Measurements from ENCODE around the gene SNX30.

DNA sequence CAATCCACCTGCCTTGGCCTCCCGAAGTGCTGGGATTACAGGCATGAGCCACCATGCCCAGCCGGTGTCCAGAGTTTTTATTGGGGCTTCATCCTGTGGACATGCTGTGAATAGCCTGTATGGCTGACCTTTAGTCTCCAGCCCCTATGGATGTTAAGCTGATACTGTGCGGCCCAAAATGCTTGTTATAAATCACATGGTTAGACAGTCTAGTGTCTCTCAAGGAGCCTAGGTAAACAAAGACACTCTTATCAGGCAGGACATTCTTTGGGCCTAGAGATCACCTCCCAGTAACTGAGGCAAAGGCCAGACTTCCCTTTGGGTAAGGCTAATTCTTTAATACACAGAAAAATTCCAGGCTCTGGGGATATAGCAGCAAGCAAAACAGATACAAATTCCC lies 162.1 kb downstream of the SNX30 start:
- no peak for TF ChIP-seq EZH2 (IDR thresholded peaks at IDR 0.05; ENCODE audit: low read depth)
- TF ChIP-seq, protein P1, sequence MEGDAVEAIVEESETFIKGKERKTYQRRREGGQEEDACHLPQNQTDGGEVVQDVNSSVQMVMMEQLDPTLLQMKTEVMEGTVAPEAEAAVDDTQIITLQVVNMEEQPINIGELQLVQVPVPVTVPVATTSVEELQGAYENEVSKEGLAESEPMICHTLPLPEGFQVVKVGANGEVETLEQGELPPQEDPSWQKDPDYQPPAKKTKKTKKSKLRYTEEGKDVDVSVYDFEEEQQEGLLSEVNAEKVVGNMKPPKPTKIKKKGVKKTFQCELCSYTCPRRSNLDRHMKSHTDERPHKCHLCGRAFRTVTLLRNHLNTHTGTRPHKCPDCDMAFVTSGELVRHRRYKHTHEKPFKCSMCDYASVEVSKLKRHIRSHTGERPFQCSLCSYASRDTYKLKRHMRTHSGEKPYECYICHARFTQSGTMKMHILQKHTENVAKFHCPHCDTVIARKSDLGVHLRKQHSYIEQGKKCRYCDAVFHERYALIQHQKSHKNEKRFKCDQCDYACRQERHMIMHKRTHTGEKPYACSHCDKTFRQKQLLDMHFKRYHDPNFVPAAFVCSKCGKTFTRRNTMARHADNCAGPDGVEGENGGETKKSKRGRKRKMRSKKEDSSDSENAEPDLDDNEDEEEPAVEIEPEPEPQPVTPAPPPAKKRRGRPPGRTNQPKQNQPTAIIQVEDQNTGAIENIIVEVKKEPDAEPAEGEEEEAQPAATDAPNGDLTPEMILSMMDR (conservative IDR thresholded peaks at IDR 0.05) = no peak
